Astrocyte (in vitro differentiated cells and primary cell): ENCODE results near the gene SLCO2A1. TPM values are rescaled to one million over a fixed set of nuclear protein-coding genes. Genes with fewer than 3 reads are reported as not detected.

Experiments used
- DNase-seq: peaks from one replicate; pipeline ENCODE4 v3.0.0-alpha.2; 2010; ENCODE audit warnings: low read depth
- FAIRE-seq: peaks from 2 replicates; lab custom pipeline; 2011; peaks lifted over from hg19 to GRCh38; lab: Jason Lieb, UNC
- H2AFZ ChIP-seq: 2 replicates; pipeline ENCODE4 v1.6.0; 2012; ENCODE audit warnings: low read depth, low read length, inconsistent platforms
- H3K27ac ChIP-seq: 2 replicates; pipeline ENCODE4 v1.5.1; 2011; ENCODE audit warnings: low read depth, low read length, inconsistent platforms
- H3K27me3 ChIP-seq: 2 replicates; pipeline ENCODE4 v1.6.0; 2011; ENCODE audit warnings: low read length, inconsistent platforms; ENCODE audit not compliant: insufficient read depth
- H3K36me3 ChIP-seq: 2 replicates; pipeline ENCODE4 v1.5.1; 2011; ENCODE audit warnings: low read length, inconsistent platforms; ENCODE audit not compliant: insufficient read depth
- H3K4me1 ChIP-seq: 2 replicates; pipeline ENCODE4 v1.5.1; 2011; ENCODE audit warnings: low read length, inconsistent platforms; ENCODE audit not compliant: insufficient read depth
- H3K4me2 ChIP-seq: 2 replicates; pipeline ENCODE4 v1.6.0; 2012; ENCODE audit warnings: low read length, inconsistent platforms
- H3K4me3 ChIP-seq: 2 replicates; pipeline ENCODE4 v1.5.1; 2011; ENCODE audit warnings: low read depth, mild to moderate bottlenecking, low read length, inconsistent platforms; ENCODE audit not compliant: insufficient read depth
- H3K79me2 ChIP-seq: 2 replicates; pipeline ENCODE4 v1.6.0; 2012; ENCODE audit warnings: mild to moderate bottlenecking, low read length, inconsistent platforms; ENCODE audit not compliant: insufficient read depth
- H3K9ac ChIP-seq: 2 replicates; pipeline ENCODE4 v1.6.0; 2012; ENCODE audit warnings: mild to moderate bottlenecking, low read length, inconsistent platforms
- H3K9me3 ChIP-seq: 2 replicates; pipeline ENCODE4 v1.5.1; 2012; ENCODE audit warnings: low read depth, mild to moderate bottlenecking, low read length, inconsistent platforms; ENCODE audit not compliant: insufficient read depth
- H4K20me1 ChIP-seq: 2 replicates; pipeline ENCODE4 v1.6.0; 2012; ENCODE audit warnings: low read length, inconsistent platforms; ENCODE audit not compliant: insufficient read depth
- H3K27ac Mint-ChIP-seq: one replicate; pipeline ENCODE4 v1.8.0; 2021; ENCODE audit warnings: mild to moderate bottlenecking, mixed read lengths; ENCODE audit not compliant: unreplicated experiment
- H3K27me3 Mint-ChIP-seq: one replicate; pipeline ENCODE4 v1.8.0; 2021; ENCODE audit warnings: low read depth, mixed read lengths; ENCODE audit not compliant: unreplicated experiment
- H3K36me3 Mint-ChIP-seq: one replicate; pipeline ENCODE4 v1.8.0; 2021; ENCODE audit warnings: low read depth, mixed read lengths; ENCODE audit not compliant: unreplicated experiment
- H3K4me1 Mint-ChIP-seq: one replicate; pipeline ENCODE4 v1.8.0; 2021; ENCODE audit warnings: low read depth, mixed read lengths; ENCODE audit not compliant: unreplicated experiment
- H3K4me3 Mint-ChIP-seq: one replicate; pipeline ENCODE4 v1.8.0; 2021; ENCODE audit warnings: mild to moderate bottlenecking, moderate library complexity, mixed read lengths; ENCODE audit not compliant: unreplicated experiment
- H3K9me3 Mint-ChIP-seq: one replicate; pipeline ENCODE4 v1.8.0; 2021; ENCODE audit warnings: mild to moderate bottlenecking, mixed read lengths; ENCODE audit not compliant: unreplicated experiment
- CTCF ChIP-seq: IDR thresholded peaks from 2 replicates; pipeline ENCODE4 v1.5.1; 2011; ENCODE audit warnings: low read depth, mild to moderate bottlenecking, inconsistent platforms, low read length, moderate library complexity; ENCODE audit not compliant: insufficient read depth
- EZH2 ChIP-seq: IDR thresholded peaks from 2 replicates; pipeline ENCODE4 v1.6.1; 2012; ENCODE audit warnings: mild to moderate bottlenecking, low read length, inconsistent platforms; ENCODE audit not compliant: insufficient read depth
- total RNA-seq: library from RNA; stranded (reverse); gene quantifications from 2 replicates; pipeline ENCODE4 v1.2.1, GENCODE V29; 2021

SLCO2A1 gene
- total RNA-seq, 1 donor from 2014 or later, result 2.1 TPM

DNA sequence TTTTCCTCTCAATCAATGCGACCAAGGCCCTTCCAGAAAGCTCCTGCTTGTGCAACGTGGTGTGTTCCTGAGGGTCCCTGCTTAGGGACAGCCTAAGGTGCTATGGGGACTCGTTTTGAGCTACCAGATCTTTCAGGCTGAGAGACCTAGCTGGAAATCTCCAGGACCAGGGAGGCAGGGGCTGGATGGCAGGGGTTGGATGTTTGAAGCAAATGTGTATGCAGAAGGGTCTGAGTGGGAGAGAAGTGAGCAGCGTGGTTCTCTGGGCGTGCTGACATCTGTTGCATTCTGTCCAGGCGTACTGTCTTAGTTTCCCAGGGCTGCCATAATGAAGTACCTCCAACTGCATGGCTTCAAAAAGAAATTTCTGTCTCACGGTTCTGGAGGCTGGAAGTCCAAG lies 31.7 kb upstream of the SLCO2A1 start:
- Histone ChIP-seq H3K4me1 (peaks cover 18% of the 10 kb centered on the region), H3K27me3 (no peaks in the 10 kb centered on the region), H2AFZ (no peak overlapping the region), H3K79me2 (no peaks in the 10 kb centered on the region), H3K4me3 (no peak overlapping the region), H4K20me1 (no peaks in the 10 kb centered on the region), H3K27ac (no peak overlapping the region), H3K9me3 (no peaks in the 10 kb centered on the region), H3K4me2 (no peak overlapping the region), H3K9ac (no peak overlapping the region), H3K36me3 (no peaks in the 10 kb centered on the region)
- TF ChIP-seq EZH2, result no peak
- no peak for FAIRE-seq
- no peaks in the 10 kb centered on the region for H3K9me3 Mint-ChIP-seq
- DNase-seq, result no peak
- H3K27ac Mint-ChIP-seq, result no peak overlapping the region
- peaks cover 51% of the 10 kb centered on the region for H3K27me3 Mint-ChIP-seq
- peaks cover 2% of the 10 kb centered on the region for H3K36me3 Mint-ChIP-seq
- peaks cover 19% of the 10 kb centered on the region for H3K4me1 Mint-ChIP-seq
- no peak overlapping the region for H3K4me3 Mint-ChIP-seq

DNA sequence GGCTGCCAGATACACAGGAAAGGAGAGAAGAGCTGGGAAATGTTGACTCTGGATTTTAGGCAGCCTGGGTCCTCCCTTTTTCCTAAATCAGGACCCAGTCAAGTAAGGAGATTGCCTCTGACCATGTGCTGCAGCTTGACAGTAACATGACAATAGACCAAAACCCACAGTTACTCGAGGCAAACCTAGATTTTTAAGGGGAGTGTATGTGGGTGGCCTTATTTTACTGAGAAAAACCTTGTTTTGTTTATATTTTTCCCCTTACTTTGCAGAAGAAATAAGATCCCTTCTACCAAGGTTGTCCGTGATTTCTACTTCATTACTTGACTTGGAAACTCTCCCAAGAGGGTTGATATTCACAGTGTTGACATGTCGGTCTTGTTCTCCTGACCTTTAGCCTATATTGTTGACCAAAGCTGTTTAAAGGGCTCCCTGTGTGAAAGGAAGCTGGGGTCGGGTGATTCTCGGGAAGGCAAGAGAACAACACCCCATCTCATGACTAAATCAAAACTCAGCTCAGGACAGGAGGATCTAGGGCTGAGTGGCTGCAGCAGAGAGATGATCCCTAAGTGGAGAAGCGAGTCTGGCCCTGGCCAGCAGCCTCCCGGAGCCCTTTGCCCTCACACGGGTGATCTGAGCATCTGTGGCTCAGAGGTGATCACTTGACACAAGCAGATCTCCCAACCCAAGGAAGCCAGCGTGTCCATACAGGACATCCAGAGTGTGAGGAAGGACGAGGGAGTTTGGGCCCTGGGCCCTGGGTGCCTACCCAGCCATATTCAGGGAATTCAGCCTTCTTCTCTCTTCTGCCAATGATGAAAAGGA lies 31.0 kb upstream of the SLCO2A1 start:
- peaks cover 15% of the 10 kb centered on the region for H3K4me1 ChIP-seq
- H3K4me2 ChIP-seq, result peak overlapping the region; percentile 34
- Mint-ChIP-seq H3K9me3 (no peaks in the 10 kb centered on the region), H3K4me1 (peaks cover 18% of the 10 kb centered on the region), H3K4me3 (no peak overlapping the region), H3K36me3 (no peaks in the 10 kb centered on the region), H3K27ac (no peak overlapping the region), H3K27me3 (peaks cover 44% of the 10 kb centered on the region)
- FAIRE-seq, result no peak
- H3K27me3 ChIP-seq, result no peaks in the 10 kb centered on the region
- no peaks in the 10 kb centered on the region for H3K36me3 ChIP-seq
- no peak overlapping the region for H3K27ac ChIP-seq
- TF ChIP-seq CTCF (no peak), EZH2 (no peak)
- no peaks in the 10 kb centered on the region for H4K20me1 ChIP-seq
- H3K79me2 ChIP-seq, result no peaks in the 10 kb centered on the region
- no peaks in the 10 kb centered on the region for H3K9me3 ChIP-seq
- DNase-seq, result no peak
- no peak overlapping the region for H2AFZ ChIP-seq
- no peak overlapping the region for H3K9ac ChIP-seq
- no peak overlapping the region for H3K4me3 ChIP-seq

DNA sequence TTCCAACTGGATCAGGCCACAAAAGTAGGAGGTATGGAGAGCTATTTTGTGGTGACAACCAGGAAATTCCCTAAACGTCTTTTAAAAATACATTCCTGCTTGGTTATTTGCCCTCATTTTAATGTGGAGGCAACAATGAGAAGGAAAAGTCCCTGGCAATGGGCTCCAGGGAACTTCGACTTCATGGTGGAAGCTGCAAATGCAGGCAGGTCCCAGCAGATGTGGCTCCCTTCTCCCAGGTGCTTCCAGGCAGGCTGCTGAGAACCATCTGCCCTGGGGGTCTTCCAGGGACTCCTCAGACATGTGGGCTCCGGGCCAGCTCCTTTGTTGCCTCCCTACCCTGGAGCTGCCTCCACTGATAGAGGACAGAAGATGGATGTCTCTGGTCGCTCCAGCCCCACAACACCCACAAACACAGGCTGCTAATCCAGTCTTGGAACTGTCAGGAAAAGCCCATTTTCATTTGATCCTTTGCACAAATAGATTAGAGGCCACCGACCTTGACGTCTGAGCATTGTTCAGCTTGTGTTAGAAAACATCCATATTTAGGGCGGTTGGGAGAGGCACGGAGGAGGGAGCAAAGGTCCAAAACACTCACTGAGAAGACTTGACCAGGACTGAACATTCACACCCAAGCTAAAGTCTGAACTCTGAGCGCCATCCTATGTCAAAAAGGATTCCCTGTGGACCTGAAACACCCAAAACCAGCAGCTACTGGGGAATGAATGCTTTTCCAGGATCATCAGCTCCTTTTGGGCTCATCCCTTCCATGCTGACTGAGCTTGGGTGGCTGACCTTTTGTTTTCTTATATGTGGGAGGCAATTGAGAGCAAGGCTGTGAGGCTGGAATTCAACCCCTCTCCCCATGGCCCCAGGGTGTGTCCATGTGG lies 30.2 kb upstream of the SLCO2A1 start:
- no peak for TF ChIP-seq EZH2
- no peak for TF ChIP-seq CTCF
- H3K27ac Mint-ChIP-seq, result no peak overlapping the region
- Histone ChIP-seq H3K4me1 (peaks cover 15% of the 10 kb centered on the region), H3K4me2 (peak overlapping the region; percentile 34), H2AFZ (no peak overlapping the region), H3K27ac (no peak overlapping the region), H3K9me3 (no peaks in the 10 kb centered on the region), H4K20me1 (no peaks in the 10 kb centered on the region), H3K79me2 (no peaks in the 10 kb centered on the region), H3K9ac (no peak overlapping the region), H3K27me3 (no peaks in the 10 kb centered on the region), H3K36me3 (no peaks in the 10 kb centered on the region), H3K4me3 (no peak overlapping the region)
- DNase-seq (peak; percentile 50), FAIRE-seq (no peak)
- H3K36me3 Mint-ChIP-seq, result no peaks in the 10 kb centered on the region
- H3K4me1 Mint-ChIP-seq, result peaks cover 18% of the 10 kb centered on the region
- no peaks in the 10 kb centered on the region for H3K9me3 Mint-ChIP-seq
- peaks cover 40% of the 10 kb centered on the region for H3K27me3 Mint-ChIP-seq
- no peak overlapping the region for H3K4me3 Mint-ChIP-seq
